Cardiac fibroblast (primary cell): ENCODE results near the gene MPP2.

ENCODE experiments used
- DNase-seq, 2 donors: peaks; one replicate each; pipeline versions ENCODE4 v3.0.0 to v3.0.0-alpha.2; 2010; ENCODE audit warnings: low read depth in 2 of 2
- H3K4me3 ChIP-seq, 2 donors: replicated peaks in 1 of 2; 1 replicate in 1 of 2; 2 replicates in 1 of 2; pipeline ENCODE4 v1.5.1; 2011; ENCODE audit warnings: low read depth in 2 of 2, low read length in 2 of 2, mild to moderate bottlenecking in 2 of 2, moderate library complexity in 1 of 2
- TF ChIP-seq, protein P1 (sequence below): IDR thresholded peaks from one replicate; pipeline ENCODE4 v1.5.1; 2011; ENCODE audit warnings: low read depth, mild to moderate bottlenecking, low read length, inconsistent platforms

MPP2 gene

DNA sequence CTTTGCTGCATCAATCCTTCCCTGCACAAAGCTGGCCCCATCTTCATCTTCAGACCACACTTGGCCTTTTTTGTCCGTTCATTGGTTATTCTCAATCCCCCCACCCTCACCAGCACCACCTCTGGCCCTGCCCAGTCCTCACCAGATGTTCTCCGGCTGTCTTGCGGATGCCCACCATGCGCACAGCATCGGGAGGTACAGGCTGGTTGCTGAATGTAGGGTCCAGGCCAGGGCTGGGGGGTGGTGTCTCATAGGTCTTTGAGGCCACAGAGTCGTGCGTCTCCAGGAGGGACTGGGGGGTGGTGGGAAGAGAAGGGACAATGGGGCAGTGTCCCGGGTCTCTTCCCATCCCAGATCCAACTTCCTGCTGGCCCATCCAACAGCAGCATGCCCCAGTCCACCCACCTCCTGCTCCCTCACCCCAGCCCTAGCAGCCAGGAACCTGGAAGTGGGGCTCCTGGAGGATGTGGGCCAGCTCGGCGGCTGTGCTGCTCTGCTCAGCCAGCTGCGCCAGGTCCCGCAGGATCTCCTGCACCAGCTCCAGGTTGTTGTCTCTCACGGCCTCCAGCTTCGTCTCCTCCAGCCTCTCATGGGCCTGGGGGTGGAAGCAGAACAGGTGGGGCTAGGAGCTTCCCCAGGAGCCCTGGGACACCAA is 24.4 kb downstream of the MPP2 start:
- DNase-seq, result no peak
- TF ChIP-seq, protein P1, sequence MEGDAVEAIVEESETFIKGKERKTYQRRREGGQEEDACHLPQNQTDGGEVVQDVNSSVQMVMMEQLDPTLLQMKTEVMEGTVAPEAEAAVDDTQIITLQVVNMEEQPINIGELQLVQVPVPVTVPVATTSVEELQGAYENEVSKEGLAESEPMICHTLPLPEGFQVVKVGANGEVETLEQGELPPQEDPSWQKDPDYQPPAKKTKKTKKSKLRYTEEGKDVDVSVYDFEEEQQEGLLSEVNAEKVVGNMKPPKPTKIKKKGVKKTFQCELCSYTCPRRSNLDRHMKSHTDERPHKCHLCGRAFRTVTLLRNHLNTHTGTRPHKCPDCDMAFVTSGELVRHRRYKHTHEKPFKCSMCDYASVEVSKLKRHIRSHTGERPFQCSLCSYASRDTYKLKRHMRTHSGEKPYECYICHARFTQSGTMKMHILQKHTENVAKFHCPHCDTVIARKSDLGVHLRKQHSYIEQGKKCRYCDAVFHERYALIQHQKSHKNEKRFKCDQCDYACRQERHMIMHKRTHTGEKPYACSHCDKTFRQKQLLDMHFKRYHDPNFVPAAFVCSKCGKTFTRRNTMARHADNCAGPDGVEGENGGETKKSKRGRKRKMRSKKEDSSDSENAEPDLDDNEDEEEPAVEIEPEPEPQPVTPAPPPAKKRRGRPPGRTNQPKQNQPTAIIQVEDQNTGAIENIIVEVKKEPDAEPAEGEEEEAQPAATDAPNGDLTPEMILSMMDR, result no peak
- H3K4me3 ChIP-seq, result no peak overlapping the region

DNA sequence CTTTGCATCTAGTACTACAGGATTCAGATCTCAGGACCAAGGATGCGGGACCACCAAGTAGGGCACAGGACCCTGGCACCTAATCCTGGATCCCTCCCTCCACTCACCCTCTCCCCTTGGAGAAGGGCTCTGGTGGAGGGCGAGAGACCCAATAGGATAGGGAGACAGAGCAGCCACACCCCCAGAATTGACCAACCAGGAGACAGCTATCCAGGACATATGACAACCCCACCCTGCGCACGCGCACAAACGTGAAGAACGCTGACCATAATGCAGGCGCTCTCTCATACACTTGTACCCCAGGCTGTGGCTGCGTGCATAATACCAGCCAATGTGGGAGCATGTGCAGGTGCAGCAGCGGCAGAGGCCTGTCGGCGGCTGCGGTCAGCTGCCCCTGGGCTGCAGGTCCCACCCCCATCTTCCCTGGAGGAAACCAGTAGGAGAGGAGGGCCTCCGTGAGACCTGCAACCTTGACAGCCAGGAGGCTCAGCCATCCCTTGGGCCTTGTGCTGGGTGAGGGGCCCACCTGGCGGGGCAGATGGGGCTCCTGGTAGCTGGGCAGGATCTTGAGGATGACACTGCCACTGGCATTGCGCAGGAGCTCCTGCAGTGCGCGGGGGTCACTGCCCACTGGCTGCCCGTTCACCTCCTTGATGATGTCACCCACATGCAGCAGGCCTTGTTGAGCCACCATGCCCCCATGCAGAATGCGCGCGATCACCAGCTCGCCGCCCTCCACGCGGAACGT is 25.4 kb downstream of the MPP2 start:
- no peak for DNase-seq
- TF ChIP-seq, protein P1, result no peak
- H3K4me3 ChIP-seq, result no peak overlapping the region

DNA sequence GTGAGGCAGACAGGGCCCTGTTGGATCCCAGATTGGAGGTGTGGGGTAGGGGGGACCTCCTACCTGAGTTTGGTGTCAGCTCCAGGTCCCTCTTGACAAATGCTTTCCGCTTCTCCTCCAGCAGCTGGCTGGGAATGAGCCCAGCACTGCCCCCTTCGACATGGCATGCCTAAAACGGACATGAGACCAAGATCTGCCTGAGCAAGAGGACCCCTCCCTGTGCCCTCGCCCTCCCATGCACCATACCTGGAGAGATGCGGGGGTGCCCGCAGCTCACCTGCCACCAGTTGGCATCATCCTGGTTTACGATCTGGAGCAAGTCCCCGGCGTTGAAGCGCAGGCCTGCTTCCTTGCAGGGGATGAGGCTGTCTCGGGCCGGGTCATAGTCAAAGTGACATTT is 26.2 kb downstream of the MPP2 start:
- TF ChIP-seq, protein P1, result no peak
- no peak for DNase-seq
- no peak overlapping the region for H3K4me3 ChIP-seq

DNA sequence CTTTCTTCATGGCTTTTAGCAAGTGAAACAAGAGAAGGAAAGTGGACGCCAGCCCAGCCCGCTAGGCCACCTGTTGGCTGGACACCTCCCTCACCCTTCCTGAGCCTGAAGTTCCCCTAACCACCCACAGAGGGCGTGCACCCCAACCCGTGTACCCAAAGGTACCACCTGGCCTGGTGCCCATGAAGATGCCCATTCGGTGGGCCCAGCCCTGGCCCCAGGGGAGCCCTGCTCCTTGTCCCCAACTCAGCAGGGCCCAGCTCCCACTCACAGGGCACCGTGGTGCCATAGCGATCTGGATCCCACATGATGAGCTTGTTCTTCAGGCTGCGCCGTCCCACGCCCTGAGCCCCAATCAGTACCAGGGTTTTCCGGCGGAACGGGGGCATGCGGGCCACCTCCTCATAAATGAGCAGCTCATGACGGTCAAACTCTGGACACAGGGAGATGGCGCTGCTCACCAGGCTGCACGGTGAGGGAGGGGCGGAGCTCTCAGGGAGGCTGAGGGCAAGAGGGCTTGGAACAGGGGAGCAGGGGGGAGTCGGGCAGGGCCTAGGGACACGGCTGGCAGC is 26.8 kb downstream of the MPP2 start:
- TF ChIP-seq, protein P1, result peak; percentile 75
- peak; percentile 13 to 18 for DNase-seq
- no peak overlapping the region for H3K4me3 ChIP-seq

DNA sequence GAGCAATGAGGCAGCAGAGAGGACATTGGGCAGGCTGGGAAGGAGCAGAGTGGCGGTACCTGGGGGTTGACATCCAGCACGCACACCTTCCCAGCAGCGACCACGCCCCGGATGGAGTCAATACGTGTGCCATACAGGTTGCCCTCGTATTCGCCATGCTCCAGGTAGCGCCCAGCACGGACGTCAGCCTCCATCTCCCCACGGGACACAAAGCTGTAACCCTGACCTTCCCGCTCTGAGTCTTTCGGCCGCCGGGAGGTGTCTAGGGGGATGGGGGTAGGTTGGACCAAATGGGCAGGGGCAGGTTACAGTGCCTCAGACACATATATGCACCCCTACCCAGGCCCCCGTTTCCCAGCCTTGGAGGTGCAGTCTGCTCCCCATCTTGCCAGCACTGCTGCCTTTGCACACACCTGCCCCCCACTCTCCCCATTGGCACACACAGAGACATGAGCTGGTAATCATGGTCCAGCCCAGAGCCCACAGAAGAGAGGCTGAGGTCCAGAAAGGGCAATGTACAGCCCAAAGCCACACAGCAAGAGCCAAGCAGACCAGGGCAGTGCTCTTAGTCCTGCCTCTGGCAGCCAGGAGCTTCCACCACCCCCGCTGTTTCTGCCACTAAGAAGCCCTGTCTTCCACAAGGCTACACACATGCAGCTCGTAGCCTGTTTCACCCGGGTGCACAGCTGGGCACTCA is 27.5 kb downstream of the MPP2 start:
- DNase-seq, result no peak
- no peak overlapping the region for H3K4me3 ChIP-seq
- TF ChIP-seq, protein P1, result no peak

DNA sequence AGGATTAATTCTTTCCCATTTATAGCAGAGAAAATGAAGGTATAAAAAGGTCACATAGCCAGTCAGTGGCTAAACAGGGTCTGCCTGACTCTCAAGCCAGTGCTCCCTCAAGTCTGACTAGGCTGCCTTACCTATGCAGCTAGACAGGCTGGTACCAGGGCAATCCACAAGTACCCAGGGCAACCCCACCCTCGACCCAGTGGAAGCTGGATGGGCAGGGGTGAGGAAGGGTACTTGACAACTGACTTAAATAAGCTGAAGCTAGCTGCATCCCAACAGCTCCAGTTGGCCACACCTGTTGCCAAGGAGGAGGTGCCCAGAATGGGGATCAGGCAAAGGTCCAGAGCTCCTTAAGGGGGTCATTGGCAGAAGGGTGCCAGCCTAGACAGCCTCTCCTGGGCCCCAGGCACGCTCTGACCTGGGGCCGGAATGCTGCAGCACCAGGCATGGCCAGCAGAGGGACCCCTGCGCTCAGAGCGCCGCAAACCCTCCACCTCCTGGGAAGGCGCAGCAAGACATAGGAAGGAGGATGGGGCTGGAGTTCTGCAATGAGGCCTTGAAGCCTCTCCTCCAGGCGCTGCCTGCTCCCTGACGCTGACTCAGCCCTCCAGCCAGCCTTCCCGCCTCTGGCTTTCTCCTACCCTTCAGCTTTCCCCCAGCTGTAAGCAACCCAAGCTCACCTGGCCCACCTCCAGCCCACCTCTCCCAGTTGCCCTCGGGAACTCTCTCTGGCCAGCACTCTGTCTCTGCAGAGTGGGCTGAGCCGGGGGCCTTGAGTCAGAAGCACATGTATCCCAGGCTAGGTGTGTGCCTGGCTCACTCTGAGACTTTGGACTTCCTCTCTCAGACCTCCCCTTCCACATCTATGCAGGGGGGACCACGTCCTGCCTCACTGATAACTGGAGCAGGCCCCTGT is 28.8 kb downstream of the MPP2 start:
- DNase-seq, result peak; percentile 89 to 91
- TF ChIP-seq, protein P1, result peak; percentile 99
- H3K4me3 ChIP-seq, result no peak overlapping the region
